Pancreas (tissue), 10 donors: ENCODE results near the gene ZNF407. TPM values are rescaled to one million over a fixed set of nuclear protein-coding genes. Genes with fewer than 3 reads are reported as not detected.
A peak's percentile ranks its signal among the peaks of the same experiment; 100 is the strongest.

Experiments
- ATAC-seq, 4 donors: fragments of 200-7000 bp; cut with Tn5 transposase; one replicate each; pipeline versions ENCODE4 v1.8.0 to v1.9.1; 2020; ENCODE audit warnings: mild to moderate bottlenecking in 4 of 4, moderate library complexity in 4 of 4
- DNase-seq, 6 donors: peaks; one replicate each; pipeline ENCODE4 v3.0.0-alpha.2; 2020
- FAIRE-seq: peaks from 2 replicates; lab custom pipeline; 2012; peaks lifted over from hg19 to GRCh38; lab: Jason Lieb, UNC
- H3K27ac ChIP-seq, 4 donors: fragments of 200-600 bp; sonication (generic); 1 replicate in 3 of 4; 2 replicates in 1 of 4; pipeline versions ENCODE4 v1.5.0 to v1.8.0; 2020
- H3K27me3 ChIP-seq, 4 donors: fragments of 200-600 bp; one replicate each; pipeline ENCODE4 v1.8.0; 2021
- H3K36me3 ChIP-seq, 3 donors: fragments of 200-600 bp; sonication (generic) in 1 of 3; one replicate each; pipeline versions ENCODE4 v1.5.0 to v1.8.0; 2020 to 2021
- H3K4me1 ChIP-seq, 3 donors: fragments of 200-600 bp; one replicate each; pipeline ENCODE4 v1.8.0; 2021
- H3K4me3 ChIP-seq, 4 donors: fragments of 200-600 bp; sonication (generic) in 2 of 4; one replicate each; pipeline versions ENCODE4 v1.5.0 to v1.8.0; 2020 to 2021
- H3K9me3 ChIP-seq, 4 donors: fragments of 200-600 bp; one replicate each; pipeline ENCODE4 v1.8.0; 2021
- CTCF ChIP-seq, 4 donors: fragments of 200-600 bp; sonication (generic) in 3 of 4; IDR thresholded peaks; one replicate each; pipeline versions ENCODE4 v1.5.0 to v1.8.0; 2021; ENCODE audit warnings: antibody characterized with exemption in 4 of 4
- WGBS, 2 donors: extraction: QIAGEN DNeasy Blood & Tissue Kit; methylation state at CpG; one replicate each; pipeline ENCODE4 v1.1.7; 2013; 5-methylcytosine and 5-hydroxymethylcytosine counted together
- intact Hi-C, 3 donors: fragments of 100-400 bp; cut with DNase I; formaldehyde crosslinking; loops; one replicate each; pipeline versions ENCODE4 v1.11.1 to v1.14.2; 2022
- polyA plus RNA-seq, 2 donors: library from polyadenylated mRNA; stranded (reverse); fragments of 200-250 nt; gene quantifications; one replicate each; pipeline ENCODE4 v1.2.3, GENCODE V29; 2013
- total RNA-seq, 6 donors: library from RNA; stranded (reverse); fragmentation: NEBNext Ultra II Directional in 4 of 6; extraction: Animal tissue kit (Norgen Biotek cat#: 25700) in 4 of 6; gene quantifications; one replicate each; pipeline versions ENCODE4 v1.2.1 to v1.2.4, GENCODE V29; 2021 to 2023
- donor health status: healthy with polysubstance abuse.
- donor health status: DM: no; HTN: no; CAD: no; lungs with moderate emphysema.
- donor health status: DM: no; HTN: no; CAD: no.
- donor health status: control.
- donor health status: control.
- donor health status: Bipolar disorder and iron deficiency.
- donor health status: DM: yes; HTN: yes; CAD: no.
- donor health status: DM: no; HTN: no; CAD: no.
- donor health status: DM: no; HTN: no; CAD: no.
- donor health status: DM: yes; HTN: yes; CAD: no.

Gene ZNF407
- total and polyA plus RNA-seq, 8 donors: 2.7 to 10.0 (median 4.9) TPM

DNA sequence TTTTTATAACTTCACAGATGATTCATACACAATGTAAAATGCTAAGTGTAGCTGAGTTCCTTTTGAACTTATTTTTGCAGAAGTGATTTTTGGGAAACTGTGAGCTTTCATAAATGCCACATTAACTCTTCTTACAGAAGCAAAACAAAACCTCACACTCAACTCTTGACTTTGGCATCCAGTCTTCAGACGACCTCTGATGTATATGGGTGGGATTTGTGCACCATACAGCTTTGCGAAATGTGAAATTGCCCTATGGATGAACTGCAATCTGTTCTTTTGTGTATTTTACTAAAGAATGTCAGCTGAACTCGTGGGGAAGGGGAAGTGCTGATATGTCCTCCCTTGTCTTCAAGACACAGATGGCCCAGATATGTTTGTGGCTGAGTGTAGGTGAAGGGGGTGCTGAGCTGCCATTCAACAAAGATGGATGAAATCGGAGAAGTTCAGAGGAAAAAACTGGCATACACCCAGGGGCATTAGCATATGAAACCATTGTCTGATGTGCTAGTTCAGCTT is 393.0 kb downstream of the ZNF407 start:
- no peak for TF ChIP-seq CTCF (IDR thresholded peaks at IDR 0.05)
- ATAC-seq (peak in 2 of 4 donors; percentile 42 to 43), FAIRE-seq (no peak), DNase-seq (no peak)
- Histone ChIP-seq H3K4me1 (no peaks in the 10 kb centered on the region), H3K4me3 (no peak overlapping the region), H3K36me3 (no peaks in the 10 kb centered on the region), H3K27me3 (no peaks in the 10 kb centered on the region), H3K9me3 (no peaks in the 10 kb centered on the region), H3K27ac (no peak overlapping the region)
- intact Hi-C loops: no loop called here
- WGBS, 2 donors: 78 to 86% methylated on average over 4 of the region's 4 CpGs

- H3K36me3 ChIP-seq: no peaks in the 10 kb centered on the region
- intact Hi-C loops: no loop called here
- WGBS, 2 donors: 81 to 82% methylated on average over 19 of the region's 19 CpGs
- no peaks in the 10 kb centered on the region for H3K4me1 ChIP-seq
- DNase-seq (no peak), FAIRE-seq (no peak), ATAC-seq (peak in 2 of 4 donors; percentile 56 to 70)
- TF ChIP-seq CTCF (IDR thresholded peaks at IDR 0.05): no peak
- no peak overlapping the region for H3K4me3 ChIP-seq
- no peak overlapping the region for H3K27ac ChIP-seq
- H3K27me3 ChIP-seq: no peaks in the 10 kb centered on the region
- no peaks in the 10 kb centered on the region for H3K9me3 ChIP-seq
These were observed 397.1 kb downstream of the ZNF407 start for GRCh38 chr18:74994502-74995418.

- Histone ChIP-seq H3K9me3 (no peaks in the 10 kb centered on the region), H3K27ac (no peak overlapping the region), H3K27me3 (no peaks in the 10 kb centered on the region), H3K4me3 (no peak overlapping the region), H3K4me1 (no peaks in the 10 kb centered on the region), H3K36me3 (no peaks in the 10 kb centered on the region)
- intact Hi-C loops: no loop called here
- ATAC-seq (peak in 1 of 4 donors; percentile 28), DNase-seq (no peak), FAIRE-seq (no peak)
- WGBS, 2 donors: 93 to 98% methylated on average over 2 of the region's 2 CpGs
- no peak for TF ChIP-seq CTCF (IDR thresholded peaks at IDR 0.05)
These were observed 397.7 kb downstream of the ZNF407 start for GRCh38 chr18:74995419-74995736.

GRCh38 chr18:74996055-74996454 is 398.4 kb downstream of the ZNF407 start:
- no peak overlapping the region for H3K4me3 ChIP-seq
- no peak for DNase-seq
- no peak overlapping the region for H3K27ac ChIP-seq
- no peaks in the 10 kb centered on the region for H3K36me3 ChIP-seq
- intact Hi-C loops: no loop called here
- no peak for FAIRE-seq
- no peak for ATAC-seq
- H3K9me3 ChIP-seq: no peaks in the 10 kb centered on the region
- H3K4me1 ChIP-seq: no peaks in the 10 kb centered on the region
- TF ChIP-seq CTCF (IDR thresholded peaks at IDR 0.05): no peak
- 91 to 94% methylated on average over 6 of the region's 6 CpGs for WGBS, 2 donors
- no peaks in the 10 kb centered on the region for H3K27me3 ChIP-seq

DNA sequence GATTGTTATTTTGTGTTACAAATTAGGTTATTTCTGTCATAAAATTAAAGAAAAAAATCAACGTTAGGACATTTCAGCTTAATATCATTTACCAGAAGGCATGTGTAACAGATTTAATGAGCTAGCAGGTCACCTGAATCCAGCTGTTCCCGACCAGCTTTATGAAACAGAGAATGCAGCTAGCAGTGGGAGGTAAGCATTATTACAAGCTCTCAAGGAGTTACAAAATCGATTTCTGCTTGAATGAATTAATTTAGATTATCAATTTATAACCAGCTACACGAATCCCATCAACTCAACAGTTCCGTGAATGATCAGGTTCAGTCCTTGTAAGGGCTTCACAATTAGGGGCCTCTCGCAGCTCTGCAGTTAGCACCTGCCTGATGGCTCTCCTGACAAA is 399.3 kb downstream of the ZNF407 start:
- DNase-seq (no peak), FAIRE-seq (no peak), ATAC-seq (no peak)
- 85 to 86% methylated on average over 6 of the region's 6 CpGs for WGBS, 2 donors
- Histone ChIP-seq H3K4me1 (no peaks in the 10 kb centered on the region), H3K27me3 (no peaks in the 10 kb centered on the region), H3K4me3 (no peak overlapping the region), H3K27ac (no peak overlapping the region), H3K36me3 (no peaks in the 10 kb centered on the region), H3K9me3 (no peaks in the 10 kb centered on the region)
- TF ChIP-seq CTCF (IDR thresholded peaks at IDR 0.05): no peak
- intact Hi-C loops: no loop called here
